HTERT RPE-1 (cell line): ENCODE results near the gene SNX24.
"Not testable (repeated sequence)": the region's sequence is repeated elsewhere in the genome, so short reads cannot be mapped to it uniquely, and the experiment has no call there.

Experiments
- in situ Hi-C: fragments of 300-500 bp; cut with MboI; formaldehyde crosslinking; loops from 4 replicates; pipeline ENCODE4 v1.14.3; 2020; ENCODE audit warnings: low sequenced_read_pairs

Gene SNX24

DNA sequence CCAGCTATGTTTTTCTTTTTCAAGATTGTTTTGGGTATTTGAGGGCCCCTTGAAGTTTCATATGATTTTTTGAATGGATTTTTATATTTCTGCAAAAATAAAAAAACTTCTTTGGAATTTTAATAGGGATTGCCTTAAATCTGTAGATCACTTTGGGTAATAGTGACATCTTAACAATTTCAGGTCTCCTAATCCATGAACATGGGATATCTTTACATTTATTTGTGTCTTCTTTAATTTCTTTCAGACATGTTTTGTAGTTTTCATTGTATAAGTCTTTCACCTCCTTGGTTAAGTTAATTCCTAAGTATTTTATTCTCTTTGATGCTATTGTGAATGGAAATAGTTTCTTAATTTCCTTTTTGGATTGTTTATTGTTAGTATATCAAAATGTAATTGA lies 112.0 kb downstream of the SNX24 start:
- in situ Hi-C loops, result no loop called here

DNA sequence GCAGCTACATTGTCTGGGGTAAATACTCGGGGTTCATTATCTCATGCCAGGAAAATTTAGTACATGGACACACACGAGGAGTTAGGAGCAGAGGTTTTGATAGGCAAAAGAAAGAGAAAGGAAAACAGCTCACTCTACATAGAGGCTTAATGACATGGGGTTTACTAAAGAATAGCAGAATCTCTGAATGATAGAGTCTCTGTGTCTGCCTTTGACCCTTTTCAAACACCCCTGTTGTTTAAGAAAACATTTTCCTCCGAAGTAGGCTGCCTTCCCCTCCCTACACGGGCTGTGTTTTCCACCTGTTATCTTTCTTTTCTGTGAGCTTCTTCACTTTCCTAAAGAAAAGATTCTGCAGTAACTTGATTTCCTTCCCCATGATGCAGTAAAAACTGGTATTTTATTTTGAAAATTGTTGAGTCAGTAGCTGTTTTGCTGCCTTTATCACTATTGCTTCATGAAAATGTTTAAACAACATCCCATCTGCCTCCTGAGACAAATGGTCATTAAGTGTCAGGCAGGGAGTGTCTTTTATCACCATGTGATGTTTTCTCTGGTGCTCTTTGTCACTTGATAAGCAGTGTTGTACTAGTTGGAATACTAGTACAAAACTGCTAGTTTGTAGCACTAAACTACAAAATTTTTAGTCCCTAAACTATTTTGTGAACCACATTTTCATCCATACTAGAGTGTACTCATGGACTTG lies 114.5 kb downstream of the SNX24 start:
- in situ Hi-C loops, result no loop called here

DNA sequence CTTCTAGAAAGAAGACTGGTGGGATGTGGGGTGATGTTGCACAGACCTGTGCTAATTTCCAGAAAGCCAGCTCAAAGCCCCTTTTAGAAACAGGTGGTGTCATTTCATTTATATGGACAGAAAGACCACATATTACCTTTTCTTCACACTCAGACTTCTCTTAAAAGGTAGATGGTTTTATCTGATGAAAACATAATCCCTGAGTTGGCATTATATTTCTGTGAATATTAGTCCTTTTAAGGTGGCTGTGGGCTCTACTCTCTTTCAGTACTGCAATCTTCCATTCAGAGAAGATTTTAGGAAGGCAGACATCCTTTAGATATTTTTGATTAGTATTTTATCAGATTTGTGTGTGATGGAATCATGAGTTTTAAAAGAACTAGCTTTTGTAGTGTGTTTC lies 117.9 kb downstream of the SNX24 start:
- in situ Hi-C loops, result no loop called here

DNA sequence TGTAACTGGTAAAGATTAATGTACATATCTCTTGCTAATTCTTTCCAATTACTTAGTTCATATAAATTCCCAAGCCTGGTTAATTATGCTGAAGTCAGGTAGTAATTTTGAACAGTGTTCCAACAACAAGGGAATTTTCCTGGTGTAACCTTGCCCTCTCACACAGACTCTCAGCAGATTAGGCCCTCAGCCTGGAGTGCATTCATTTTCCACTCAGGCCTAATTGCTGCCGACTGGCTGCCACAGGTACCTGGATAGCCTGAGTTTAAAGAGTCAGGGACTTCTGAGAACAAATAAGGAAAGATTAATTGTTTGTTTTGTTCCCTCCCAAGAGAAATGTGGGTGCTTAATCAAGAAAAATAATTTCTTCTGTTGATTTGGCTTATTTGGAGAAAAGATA lies 119.7 kb downstream of the SNX24 start:
- in situ Hi-C loops, result no loop called here

DNA sequence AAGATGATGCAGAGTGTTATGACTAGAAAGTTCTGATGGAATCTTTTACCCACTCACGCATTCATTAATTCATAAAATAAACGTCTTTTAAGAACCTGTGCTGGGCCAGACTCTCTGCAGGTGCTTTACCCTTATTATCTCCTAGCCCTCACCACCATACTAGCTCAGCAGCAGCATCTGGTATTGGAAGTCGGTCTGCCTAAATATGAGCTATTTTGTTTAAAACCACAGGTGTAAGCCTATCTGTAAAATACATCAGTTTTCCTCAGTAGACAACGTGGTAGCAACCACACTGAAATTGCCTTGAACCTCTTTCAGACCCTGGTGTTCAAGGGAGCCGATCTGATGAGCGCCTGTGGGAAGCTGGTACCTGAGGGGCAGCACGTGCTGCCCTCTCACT lies 121.7 kb downstream of the SNX24 start:
- in situ Hi-C loops, result no loop called here

DNA sequence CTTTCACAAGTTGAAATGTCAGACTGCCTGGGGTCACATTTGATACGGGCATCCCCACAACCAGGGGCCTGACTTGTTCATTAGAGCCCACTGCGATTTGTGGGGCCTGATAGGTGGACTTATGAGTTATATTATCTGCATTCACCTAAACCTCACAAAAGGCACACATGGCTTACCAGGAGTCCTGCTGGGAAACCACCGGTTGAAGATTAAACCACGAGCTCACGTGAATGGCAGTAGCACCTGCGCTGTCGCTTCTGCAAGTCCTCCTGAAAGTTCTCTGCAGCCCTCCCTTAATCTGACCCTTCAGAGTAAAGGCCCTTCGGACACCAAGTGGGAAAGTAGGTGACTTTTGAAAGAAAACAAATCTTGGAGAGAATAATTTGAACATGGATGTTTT lies 122.2 kb downstream of the SNX24 start:
- in situ Hi-C loops, result no loop called here

DNA sequence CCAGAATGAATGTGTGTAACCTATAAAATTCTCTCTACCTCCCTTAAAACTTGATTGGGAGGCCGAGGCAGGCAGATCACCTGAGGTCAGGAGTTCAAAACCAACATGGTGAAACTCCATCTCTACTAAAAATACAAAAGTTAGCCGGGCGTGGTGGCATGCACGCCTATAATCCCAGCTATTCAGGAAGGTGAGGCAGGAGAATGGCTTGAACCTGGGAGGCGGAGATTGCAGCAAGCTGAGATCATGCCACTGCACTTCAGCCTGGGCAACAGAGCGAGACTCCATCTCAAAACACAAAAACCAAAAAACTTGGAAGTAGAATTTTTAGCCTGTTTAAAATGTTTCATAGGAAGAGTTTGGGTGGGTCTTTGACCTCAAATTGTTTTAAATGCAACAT lies 122.6 kb downstream of the SNX24 start:
- in situ Hi-C loops, result not testable (repeated sequence)

DNA sequence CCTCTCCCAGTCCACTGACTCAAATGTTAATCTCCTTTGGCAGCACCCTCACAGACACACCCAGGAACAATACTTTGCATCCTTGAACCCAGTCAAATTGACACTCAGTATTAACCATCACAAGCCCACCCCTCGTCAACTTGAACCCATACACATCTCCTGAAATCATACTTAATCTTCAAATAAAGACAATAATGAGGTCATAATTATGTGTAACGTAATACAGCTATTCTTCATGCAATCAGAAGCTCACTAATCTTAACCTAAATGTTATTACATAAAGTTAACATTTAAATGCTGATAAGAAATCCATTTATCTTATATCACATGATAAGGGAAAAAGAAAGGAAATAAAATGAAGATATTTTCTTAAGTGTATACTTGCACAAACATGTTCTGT lies 125.9 kb downstream of the SNX24 start:
- in situ Hi-C loops, result no loop called here

DNA sequence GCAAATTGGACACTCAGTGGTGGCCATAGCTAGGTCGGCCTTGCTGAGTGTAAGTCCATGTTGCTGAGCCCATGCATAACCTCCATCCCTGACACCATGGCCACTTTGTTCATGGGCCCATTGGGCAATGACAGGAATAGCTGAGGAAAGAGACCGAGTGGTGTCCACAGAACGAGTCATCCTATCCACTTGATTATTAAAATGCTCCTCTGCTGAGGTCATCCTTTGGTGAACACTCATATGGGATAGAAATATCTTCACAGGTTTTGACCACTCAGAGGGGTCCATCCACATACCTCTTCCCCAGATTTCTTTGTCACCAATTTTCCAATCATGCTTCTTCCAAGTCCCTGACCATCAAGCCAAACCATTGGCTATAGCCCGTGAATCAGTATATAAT lies 127.5 kb downstream of the SNX24 start:
- in situ Hi-C loops, result no loop called here

DNA sequence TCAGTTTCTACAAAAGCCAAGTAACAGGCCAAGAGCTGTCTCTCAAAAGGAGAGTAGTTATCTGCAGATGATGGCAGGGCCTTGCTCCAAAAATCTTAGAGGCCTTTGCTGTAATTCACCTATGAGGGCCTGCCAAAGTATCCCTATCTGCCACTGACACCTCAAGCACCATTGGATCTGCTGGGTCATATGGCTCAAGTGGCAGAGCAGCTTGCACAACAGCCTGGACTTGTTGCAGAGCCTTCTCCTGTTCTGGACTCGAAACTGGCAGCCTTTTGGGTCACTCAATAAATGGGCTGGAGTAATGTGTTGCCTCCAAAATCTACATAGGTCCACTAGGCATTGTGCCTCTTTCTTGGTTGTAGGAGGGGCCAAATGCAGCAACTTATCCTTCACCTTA lies 128.3 kb downstream of the SNX24 start:
- in situ Hi-C loops, result not testable (repeated sequence)

DNA sequence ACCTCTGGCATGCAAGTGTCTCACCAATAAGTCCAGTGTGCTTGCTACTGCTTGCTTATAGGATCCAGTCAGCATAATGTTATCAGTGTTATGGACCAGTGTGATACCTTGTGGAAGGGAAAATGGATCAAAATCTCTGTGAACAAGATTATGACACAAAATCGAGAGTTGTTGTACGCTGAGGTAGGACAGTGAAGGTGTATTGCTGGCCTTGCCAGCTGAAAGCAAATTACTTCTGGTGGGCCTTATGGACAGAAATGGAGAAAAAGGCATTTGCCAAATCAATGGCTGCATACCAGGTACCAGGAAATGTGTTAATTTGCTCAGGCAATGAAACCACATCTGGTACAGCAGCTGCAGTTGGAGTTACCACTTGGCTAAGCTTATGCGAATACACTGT lies 128.8 kb downstream of the SNX24 start:
- in situ Hi-C loops, result not testable (repeated sequence)

DNA sequence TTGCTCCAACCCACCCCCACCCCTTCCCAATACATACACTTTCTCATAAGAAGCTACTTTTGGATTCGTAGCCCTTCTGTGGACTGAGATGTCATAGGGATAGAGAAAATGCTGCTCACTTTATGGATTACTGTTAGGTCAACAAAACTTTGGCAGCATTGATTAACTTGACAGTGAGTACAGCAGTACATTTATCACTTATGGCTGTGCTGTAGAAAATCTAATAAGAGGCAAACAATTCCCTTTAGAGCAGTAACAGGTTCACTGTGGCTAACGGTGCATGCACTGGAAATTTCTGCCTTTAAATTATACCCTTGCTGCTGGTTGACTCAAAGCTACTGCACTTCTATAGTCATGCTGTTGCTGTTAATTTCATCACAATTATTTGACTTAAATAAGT lies 131.9 kb downstream of the SNX24 start:
- in situ Hi-C loops, result no loop called here

DNA sequence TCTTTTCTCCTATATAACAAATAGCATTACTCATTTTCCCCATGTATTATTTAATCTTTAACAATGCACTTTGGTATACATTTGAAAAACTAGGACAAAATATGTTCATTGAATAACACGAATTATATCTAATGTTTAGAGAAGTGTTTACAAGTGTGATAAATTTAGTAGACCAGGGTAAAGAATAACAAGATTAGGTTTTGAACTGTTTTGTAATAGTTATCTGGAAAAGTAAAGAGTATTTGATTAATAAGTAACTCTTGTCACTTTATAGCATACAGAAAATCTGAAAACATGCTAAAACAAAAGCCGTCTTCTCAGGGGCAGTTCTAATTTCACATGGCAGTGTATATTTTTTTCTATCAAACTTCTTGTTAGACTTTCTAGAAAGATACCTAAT lies 132.7 kb downstream of the SNX24 start:
- in situ Hi-C loops, result no loop called here

DNA sequence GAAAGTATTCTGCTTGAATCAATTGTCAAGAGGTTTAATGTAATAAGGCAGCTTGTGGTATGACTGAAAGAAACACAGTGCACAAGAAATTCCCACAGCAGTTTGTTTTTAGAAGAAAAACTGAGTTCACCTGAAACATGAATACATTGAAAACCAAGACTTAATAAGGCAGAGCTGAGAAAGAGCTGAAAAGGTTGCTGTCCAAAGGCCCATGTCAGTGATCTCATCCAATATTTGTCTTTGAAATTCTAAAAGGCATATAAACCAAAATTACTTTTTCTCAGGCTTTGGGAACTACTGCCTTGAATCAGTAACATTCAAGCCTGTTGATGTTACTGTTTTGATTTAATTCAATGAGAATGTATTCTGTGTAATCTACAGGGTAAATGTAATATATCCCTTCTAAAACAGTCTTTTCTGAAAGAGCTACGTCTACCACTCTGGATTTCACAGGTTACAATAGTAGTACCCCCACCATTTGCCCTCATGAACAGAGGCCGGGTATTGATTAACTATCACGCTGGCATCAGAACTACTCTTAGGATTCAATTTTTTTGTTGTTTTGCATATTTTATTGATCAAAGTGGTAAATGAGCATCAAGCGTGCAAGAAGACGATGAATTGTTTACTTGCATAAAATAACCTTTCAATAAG lies 133.4 kb downstream of the SNX24 start:
- in situ Hi-C loops, result no loop called here

DNA sequence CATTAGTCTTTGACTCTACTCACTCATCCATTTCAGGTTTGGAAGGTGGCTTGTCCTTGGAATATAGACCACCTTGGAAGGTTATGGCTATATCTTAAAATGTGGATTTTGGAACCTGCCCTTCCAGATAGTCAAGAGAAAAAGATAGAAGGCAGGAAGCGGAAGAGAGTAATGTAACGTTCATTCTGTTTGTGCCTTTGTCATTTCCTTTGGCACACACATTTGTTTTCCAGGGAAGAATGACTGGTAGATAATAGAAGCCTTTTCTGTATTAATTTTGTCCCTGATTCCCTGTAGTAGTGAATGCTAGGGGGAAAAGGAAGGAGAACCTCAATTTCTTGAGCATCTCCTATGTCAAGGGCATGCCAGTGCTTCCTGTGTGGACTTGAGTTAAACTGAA lies 136.4 kb downstream of the SNX24 start:
- in situ Hi-C loops, result no loop called here

DNA sequence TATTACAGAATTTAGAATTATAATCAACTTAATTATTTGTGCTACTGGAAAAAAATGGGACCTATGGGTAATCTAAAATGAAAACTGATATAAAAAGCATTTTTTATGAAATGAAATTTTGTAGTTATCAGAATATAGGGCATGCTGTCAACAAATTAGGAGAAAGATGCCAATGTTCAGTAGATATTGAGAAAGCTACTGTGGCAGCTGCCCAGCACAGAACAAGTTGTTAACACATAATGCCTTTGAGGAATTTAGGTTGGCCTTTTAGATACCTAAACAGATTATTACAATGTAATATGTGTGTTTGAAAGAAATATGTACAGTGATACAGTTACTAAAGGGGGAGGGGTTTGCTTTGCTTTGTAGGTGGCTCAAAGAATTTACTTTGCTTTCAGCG lies 137.0 kb downstream of the SNX24 start:
- in situ Hi-C loops, result no loop called here

DNA sequence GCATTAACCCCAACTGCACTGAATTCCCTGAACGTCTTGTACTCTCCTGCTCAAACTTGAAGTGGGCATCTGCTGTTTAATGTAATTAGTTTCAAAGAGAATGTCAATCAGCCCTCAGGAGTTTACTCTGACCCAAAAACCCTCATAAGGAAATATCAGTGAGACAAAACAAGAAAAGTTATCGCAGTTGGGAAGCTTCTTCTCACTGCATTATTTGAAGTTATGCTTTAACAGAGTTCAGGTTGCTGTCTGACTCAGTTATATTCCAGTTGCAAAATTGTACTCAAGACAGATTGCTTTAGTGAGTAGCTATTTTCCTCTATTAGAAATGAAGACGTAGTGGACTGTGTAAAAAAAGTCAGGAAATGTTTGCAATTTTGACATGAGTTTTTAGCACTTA lies 139.0 kb downstream of the SNX24 start:
- in situ Hi-C loops, result no loop called here

DNA sequence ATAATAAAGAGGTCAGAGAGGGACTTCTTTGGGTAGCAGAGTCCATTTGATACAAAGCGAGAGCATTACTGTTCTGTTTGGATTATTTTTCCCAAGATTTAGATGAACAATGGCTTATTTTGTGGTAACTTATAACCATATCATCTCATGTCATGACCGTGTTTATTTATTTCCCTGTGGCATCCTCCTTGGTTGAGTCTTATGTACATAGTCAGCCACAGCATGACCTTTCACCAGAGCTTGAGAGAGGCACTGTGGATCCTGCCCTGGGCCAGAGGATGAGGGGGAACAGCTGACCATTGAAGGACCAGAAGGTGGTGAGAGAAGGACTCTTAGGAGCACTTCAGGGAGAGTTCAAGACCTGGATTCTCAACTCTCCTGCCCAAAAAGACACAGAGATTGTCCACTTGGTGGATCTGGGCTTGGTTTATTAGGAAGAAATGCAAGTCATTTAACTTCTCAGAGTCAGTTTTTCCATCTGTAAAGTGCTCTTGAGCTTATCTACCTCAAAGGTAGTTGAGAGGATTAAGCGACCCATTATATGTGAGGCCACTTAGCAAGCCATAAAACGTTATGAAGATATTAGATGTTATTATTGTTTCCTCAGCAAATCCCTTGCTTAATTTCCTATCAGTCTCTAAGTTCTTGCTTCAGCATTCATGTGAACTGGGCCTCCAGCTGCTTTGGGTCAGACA lies 139.7 kb downstream of the SNX24 start:
- in situ Hi-C loops, result no loop called here

DNA sequence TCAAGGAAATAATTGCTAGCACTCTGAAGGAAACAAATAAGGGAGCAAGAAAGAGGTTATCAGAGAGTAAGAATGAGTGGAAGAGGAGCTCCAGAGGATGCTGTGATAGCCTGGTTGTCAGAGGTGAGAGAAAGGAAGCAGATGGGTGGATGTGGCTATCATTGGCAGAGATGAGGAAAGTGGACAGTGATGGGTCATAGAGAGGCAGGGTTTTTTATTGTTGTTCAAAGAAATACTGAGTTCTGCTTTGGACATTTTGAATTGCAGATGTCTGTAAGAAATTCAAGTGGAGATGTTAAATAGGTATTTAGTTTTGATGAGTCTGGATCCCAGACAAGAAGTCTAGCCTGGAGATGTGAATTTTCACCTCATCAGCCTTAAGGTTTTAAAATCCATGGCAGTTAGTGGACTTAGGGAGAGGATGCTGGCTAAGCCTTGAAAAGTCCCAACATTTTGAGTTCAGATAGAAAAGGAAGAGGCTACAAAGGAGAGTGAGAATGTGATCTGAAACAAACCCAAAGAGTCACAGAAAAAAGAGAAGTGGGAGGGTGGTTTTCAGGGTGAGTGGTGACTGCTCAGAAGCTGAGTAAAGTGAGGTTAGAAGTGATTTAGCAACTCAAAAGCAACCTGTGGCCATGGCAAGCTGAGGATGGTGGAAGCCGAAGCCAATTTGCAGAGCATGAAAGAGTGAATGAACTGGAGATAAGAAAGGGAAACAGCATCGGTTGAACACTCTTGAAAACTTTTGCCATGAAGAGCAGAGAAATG lies 140.7 kb downstream of the SNX24 start:
- in situ Hi-C loops, result no loop called here

DNA sequence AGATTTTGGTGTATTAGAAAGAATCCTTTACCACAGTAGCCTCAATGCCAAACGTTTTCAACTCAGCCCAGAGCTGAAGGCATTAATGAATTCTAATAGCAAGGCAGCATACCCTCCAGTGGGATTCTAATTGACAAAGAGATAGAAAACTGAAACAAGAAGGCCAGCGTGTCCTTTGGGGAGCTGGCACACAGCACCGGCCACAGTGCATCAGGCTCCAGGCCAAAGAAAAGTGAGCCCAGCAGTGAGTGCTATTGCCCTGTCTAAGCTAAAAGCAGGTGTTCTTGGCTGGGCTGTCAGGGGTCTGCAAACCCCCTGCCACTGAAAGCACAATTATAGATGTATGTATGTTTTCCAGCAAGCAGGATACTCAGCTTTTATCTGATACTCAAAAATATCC lies 150.7 kb downstream of the SNX24 start:
- in situ Hi-C loops, result no loop called here

DNA sequence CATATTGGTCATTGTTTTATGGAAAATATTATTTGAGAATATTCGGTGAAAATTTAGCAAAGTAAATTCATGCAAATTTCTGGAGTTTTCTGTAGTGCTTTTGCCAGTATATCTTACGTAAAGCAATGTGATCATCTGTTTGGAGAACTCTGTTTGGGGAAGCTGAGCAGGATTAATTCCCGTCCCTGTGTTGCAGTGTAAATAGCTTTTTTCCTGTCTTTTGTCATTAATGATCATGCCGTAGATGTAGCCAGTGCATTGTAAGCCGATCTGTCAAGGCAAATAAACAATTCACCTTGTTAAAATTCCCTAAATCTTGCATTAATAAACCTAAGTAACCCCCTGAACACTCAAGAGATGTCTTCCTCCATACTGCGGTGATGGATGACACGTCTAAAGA lies 151.9 kb downstream of the SNX24 start:
- in situ Hi-C loops, result no loop called here
